ENCODE measurements around the gene NCS1. TPM values are rescaled to one million over a fixed set of nuclear protein-coding genes. Genes with fewer than 3 reads are reported as not detected.

Gene NCS1
- 42.4 and 47.6 TPM in 2 replicates for total RNA-seq (2021; fragmentation: NEBNext Ultra II Directional; extraction: Animal tissue kit (Norgen Biotek cat#: 25700))
- polyA plus RNA-seq (2011; rRNA removed): 32.1 and 34.7 TPM in 2 replicates
- polyA plus RNA-seq (2011; cell fraction: cytosol; rRNA removed): 26.7 TPM
- 26.4 TPM for polyA plus RNA-seq (2011; cell fraction: nucleus; rRNA removed)
- polyA plus RNA-seq (2012, experiment 1 of 2): 18.9 to 22.5 TPM (median 21.6 TPM) in 4 replicates
- 23.1 TPM for polyA plus RNA-seq (2012, experiment 2 of 2)
- polyA plus RNA-seq (2013, experiment 1 of 2): 20.3 TPM
- 20.5 TPM for polyA plus RNA-seq (2013, experiment 2 of 2)
- polyA minus RNA-seq (2011; rRNA and poly(A)+ RNA removed): 22.8 and 24.3 TPM in 2 replicates
- polyA minus RNA-seq (2011; cell fraction: cytosol; rRNA and poly(A)+ RNA removed): 20.1 TPM
- 9.9 TPM for polyA minus RNA-seq (2011; cell fraction: nucleus; rRNA and poly(A)+ RNA removed)
- long read RNA-seq, experiment 1, full-length matches to known transcripts: 2 of 7 reads
- long read RNA-seq, experiment 1, partial matches to known transcripts: 1 of 7 reads
- long read RNA-seq, experiment 1, other reads (novel, unspliced or antisense): 4 of 7 reads
- long read RNA-seq, experiment 2: 0 reads

GRCh38 chr9:130172161-130172857 lies at the start of gene NCS1:
TSS of gene NCS1 (plus strand) at chr9:130172404. CDS start at chr9:130172664, 260 bp downstream.
- H3K56ac ChIP-seq (replicated peaks; ENCODE audit: insufficient read length, low read depth, low read length): no peak within 1 kb of the TSS
- H3K4ac ChIP-seq (replicated peaks; ENCODE audit: insufficient read length, low read depth, low read length): no peak within 1 kb of the TSS
- no peak within 1 kb of the TSS for H4K5ac ChIP-seq (ENCODE audit: insufficient read length, low read depth, low read length)
- peaks cover 0 to 18% of the 10 kb centered on the region in 2 experiments; a peak in 2 of 4 replicates for H3K79me2 ChIP-seq (ENCODE audit: control insufficient read depth in 1 of 2, insufficient read depth in 2 of 2, low read length in 2 of 2)
- no peak within 1 kb of the TSS for H2BK5ac ChIP-seq (ENCODE audit: low read depth, low read length)
- H3K4me3 ChIP-seq (ENCODE audit: extremely low read depth in 1 of 4, insufficient read depth in 2 of 4, low read depth in 3 of 4, low read length in 4 of 4): peak within 1 kb of the TSS; percentile 44 to 80 (median 56)
- no peak within 1 kb of the TSS for H2BK20ac ChIP-seq (ENCODE audit: low read length)
- no peak within 1 kb of the TSS for H3K23ac ChIP-seq (ENCODE audit: insufficient read length)
- 2% methylated on average over 10 of the region's 101 CpGs; no CpG with 5 or more reads in 1 of the 2 experiments for WGBS, 2 experiments (ENCODE audit: extremely low coverage in 1 of 2, insufficient coverage in 1 of 2, insufficient read length in 1 of 2, insufficient replicate concordance in 2 of 2, low coverage in 1 of 2, low lambda C conversion rate in 2 of 2, missing lambda C conversion rate in 1 of 2)
- peak within 1 kb of the TSS; percentile 87; the same call in 1 of the 2 replicates for H2BK12ac ChIP-seq (ENCODE audit: low read depth, low read length)
- H3K79me1 ChIP-seq (ENCODE audit: low read depth, low read length): peaks cover 13% of the 10 kb centered on the region
- peaks cover 11% of the 10 kb centered on the region for H3K23me2 ChIP-seq (ENCODE audit: low read depth, low read length)
- CTCF ChIA-PET (ENCODE audit: partially characterized antibody): interaction anchor here (1.0 kb wide), 1 partner anchor 13 kb away, joined by 3 read pairs; no protein-coding TSS in a partner anchor
- TF ChIP-seq MAX (IDR thresholded peaks at IDR 0.05): peak; percentile 37; the same call in 1 of the 2 replicates
- TF ChIP-seq TBP (IDR thresholded peaks at IDR 0.05; ENCODE audit: low read depth, low read length): no peak
- H4K20me1 ChIP-seq (replicated peaks in 1 of 2; ENCODE audit: control insufficient read depth in 1 of 2, insufficient read depth in 2 of 2, low read length in 2 of 2): peaks cover 3 to 12% of the 10 kb centered on the region in 2 experiments
- H2BK15ac ChIP-seq (ENCODE audit: low read length): no peak within 1 kb of the TSS
- no peak within 1 kb of the TSS for H2AFZ ChIP-seq (ENCODE audit: low read length)
- peak within 1 kb of the TSS; percentile 82 for H4K8ac ChIP-seq (ENCODE audit: extremely low read depth, insufficient read depth, low read length)
- DNase-seq (ENCODE audit: low read depth in 1 of 2, low spot score in 2 of 2) (no peak), FAIRE-seq (no peak)
- H3K14ac ChIP-seq (ENCODE audit: insufficient read length): no peak within 1 kb of the TSS
- H2BK120ac ChIP-seq (replicated peaks; ENCODE audit: low read depth, low read length): no peak within 1 kb of the TSS
- H2AK5ac ChIP-seq (ENCODE audit: low read depth, low read length): 0 out of 2 replicates have a peak within 1 kb of the TSS, but pooled peaks have one; percentile 10
- no peak within 1 kb of the TSS for H4K91ac ChIP-seq (replicated peaks; ENCODE audit: insufficient read length, low read length)
- peak within 1 kb of the TSS in 2 of 4 experiments; percentile 42 to 43; a peak in 4 of 7 replicates for H3K9ac ChIP-seq (replicated peaks in 1 of 4; ENCODE audit: extremely low read depth in 1 of 4, low read depth in 3 of 4, low read length in 3 of 4)
- no peaks in the 10 kb centered on the region for H3K36me3 ChIP-seq (ENCODE audit: control insufficient read depth in 2 of 4, insufficient read depth in 4 of 4, low read length in 3 of 4)
- H3K18ac ChIP-seq (ENCODE audit: extremely low read depth, low read length): peak within 1 kb of the TSS; percentile 17
- peaks cover 0 to 13% (median 5%) of the 10 kb centered on the region in 4 experiments; a peak in 3 of 7 replicates for H3K27me3 ChIP-seq (replicated peaks in 1 of 4; ENCODE audit: control insufficient read depth in 3 of 4, extremely low read depth in 1 of 4, insufficient read depth in 3 of 4, low read length in 3 of 4)
- H3K27ac ChIP-seq (ENCODE audit: low read depth, low read length): no peak within 1 kb of the TSS
- peak within 1 kb of the TSS; percentile 85 to 95 for H3K4me2 ChIP-seq (ENCODE audit: insufficient read depth in 1 of 2, low read depth in 2 of 2, low read length in 2 of 2)
- H3K4me1 ChIP-seq (replicated peaks in 1 of 4; ENCODE audit: control insufficient read depth in 3 of 4, insufficient read depth in 4 of 4, low read length in 3 of 4): peaks cover 4 to 14% (median 10%) of the 10 kb centered on the region in 4 experiments
- H3K9me3 ChIP-seq (ENCODE audit: insufficient read depth in 2 of 2, low read depth in 1 of 2, low read length in 1 of 2): no peaks in the 10 kb centered on the region
- POLR2A ChIA-PET (ENCODE audit: partially characterized antibody): interaction anchor here (1.8 kb wide), 1 partner anchor 22 kb away, joined by 5 read pairs; no protein-coding TSS in a partner anchor

Measured in H1 (cell line).